Stomach (tissue), 4 donors: ENCODE measurements around the gene ARSD.
"Not testable (repeated sequence)": the region's sequence is repeated elsewhere in the genome, so short reads cannot be mapped to it uniquely, and the experiment has no call there.

ENCODE experiments used
- POLR2A ChIP-seq, 4 donors: fragments of 450-650 bp; IDR thresholded peaks; one replicate each; pipeline ENCODE4 v1.6.1; 2016; ENCODE audit warnings: antibody characterized with exemption in 4 of 4, control low read depth in 2 of 4, mild to moderate bottlenecking in 1 of 4, moderate library complexity in 1 of 4
- TF ChIP-seq, protein P1 (sequence below), 7 experiments: fragments of 450-650 bp in 4 of 7; fragments of 200-600 bp in 3 of 7; sonication (generic) in 3 of 7; IDR thresholded peaks; one replicate each; pipeline ENCODE4 v1.5.1; 2016 to 2019; ENCODE audit warnings: antibody characterized with exemption in 7 of 7, control low read depth in 2 of 7, mild to moderate bottlenecking in 1 of 7

DNA sequence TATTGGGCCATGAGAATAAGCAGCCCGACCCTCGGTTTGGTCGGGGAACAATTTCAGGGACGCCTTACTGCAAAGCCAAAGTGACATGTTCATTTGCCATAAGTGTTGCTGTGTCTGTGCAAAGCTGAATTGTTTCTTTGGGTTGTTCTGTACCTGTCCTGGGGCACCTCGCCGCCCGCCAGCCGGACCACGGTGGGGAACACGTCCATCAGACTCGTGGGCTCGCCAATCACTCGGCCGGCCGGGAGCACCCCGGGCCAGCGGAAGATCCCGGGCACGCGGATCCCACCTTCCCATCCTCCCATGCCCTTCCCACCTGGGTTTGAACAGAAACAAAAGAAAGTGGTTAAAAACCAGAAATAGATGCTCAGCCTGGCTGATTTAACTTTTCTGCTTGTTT lies 8.8 kb upstream of the ARSD start:
- TF ChIP-seq POLR2A (IDR thresholded peaks at IDR 0.05): not testable (repeated sequence)
- TF ChIP-seq, protein P1, sequence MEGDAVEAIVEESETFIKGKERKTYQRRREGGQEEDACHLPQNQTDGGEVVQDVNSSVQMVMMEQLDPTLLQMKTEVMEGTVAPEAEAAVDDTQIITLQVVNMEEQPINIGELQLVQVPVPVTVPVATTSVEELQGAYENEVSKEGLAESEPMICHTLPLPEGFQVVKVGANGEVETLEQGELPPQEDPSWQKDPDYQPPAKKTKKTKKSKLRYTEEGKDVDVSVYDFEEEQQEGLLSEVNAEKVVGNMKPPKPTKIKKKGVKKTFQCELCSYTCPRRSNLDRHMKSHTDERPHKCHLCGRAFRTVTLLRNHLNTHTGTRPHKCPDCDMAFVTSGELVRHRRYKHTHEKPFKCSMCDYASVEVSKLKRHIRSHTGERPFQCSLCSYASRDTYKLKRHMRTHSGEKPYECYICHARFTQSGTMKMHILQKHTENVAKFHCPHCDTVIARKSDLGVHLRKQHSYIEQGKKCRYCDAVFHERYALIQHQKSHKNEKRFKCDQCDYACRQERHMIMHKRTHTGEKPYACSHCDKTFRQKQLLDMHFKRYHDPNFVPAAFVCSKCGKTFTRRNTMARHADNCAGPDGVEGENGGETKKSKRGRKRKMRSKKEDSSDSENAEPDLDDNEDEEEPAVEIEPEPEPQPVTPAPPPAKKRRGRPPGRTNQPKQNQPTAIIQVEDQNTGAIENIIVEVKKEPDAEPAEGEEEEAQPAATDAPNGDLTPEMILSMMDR (IDR thresholded peaks at IDR 0.05): not testable (repeated sequence)
